ES-I3 (cell line): ENCODE data around the gene EXD3.
"Not testable (repeated sequence)": the region's sequence is repeated elsewhere in the genome, so short reads cannot be mapped to it uniquely, and the experiment has no call there.

ENCODE experiments used
- H3K36me3 ChIP-seq: 2 replicates; pipeline ENCODE4 v1.6.1; 2013; ENCODE audit warnings: mild to moderate bottlenecking, low read length, control low read depth, moderate library complexity; ENCODE audit not compliant: insufficient read depth
- H3K4me1 ChIP-seq: 2 replicates; pipeline ENCODE4 v1.6.1; 2013; ENCODE audit warnings: mild to moderate bottlenecking, control low read depth, low read length; ENCODE audit not compliant: insufficient read depth
- H3K9ac ChIP-seq: 2 replicates; pipeline ENCODE4 v1.6.1; 2013; ENCODE audit warnings: low read depth, mild to moderate bottlenecking, low read length, moderate library complexity
- H3K9me3 ChIP-seq: 2 replicates; pipeline ENCODE4 v1.6.1; 2013; ENCODE audit warnings: mild to moderate bottlenecking, low read length, moderate library complexity; ENCODE audit not compliant: control insufficient read depth, insufficient read depth

Gene EXD3

GRCh38 chr9:137394866-137395665, 27.9 kb downstream of the EXD3 start:
- H3K36me3 ChIP-seq, result no peaks in the 10 kb centered on the region; the same call in 1 of the 2 replicates
- H3K4me1 ChIP-seq, result no peaks in the 10 kb centered on the region
- no peaks in the 10 kb centered on the region for H3K9me3 ChIP-seq
- H3K9ac ChIP-seq, result no peak overlapping the region

- Histone ChIP-seq H3K9ac (no peak overlapping the region), H3K9me3 (no peaks in the 10 kb centered on the region), H3K4me1 (no peaks in the 10 kb centered on the region), H3K36me3 (no peaks in the 10 kb centered on the region; the same call in 1 of the 2 replicates)
Measured at GRCh38 chr9:137393176-137394150, 29.5 kb downstream of the EXD3 start.

GRCh38 chr9:137392232-137393007, 30.5 kb downstream of the EXD3 start:
- H3K9ac ChIP-seq, result no peak overlapping the region
- H3K36me3 ChIP-seq, result no peaks in the 10 kb centered on the region; the same call in 1 of the 2 replicates
- no peaks in the 10 kb centered on the region for H3K9me3 ChIP-seq
- H3K4me1 ChIP-seq, result no peaks in the 10 kb centered on the region

- no peaks in the 10 kb centered on the region for H3K36me3 ChIP-seq
- H3K9ac ChIP-seq, result no peak overlapping the region
- H3K4me1 ChIP-seq, result no peaks in the 10 kb centered on the region
- no peaks in the 10 kb centered on the region for H3K9me3 ChIP-seq
Measured at GRCh38 chr9:137391411-137391754, 31.6 kb downstream of the EXD3 start.

- Histone ChIP-seq H3K4me1 (no peaks in the 10 kb centered on the region), H3K9ac (no peak overlapping the region), H3K9me3 (no peaks in the 10 kb centered on the region), H3K36me3 (no peaks in the 10 kb centered on the region)
Measured at GRCh38 chr9:137390553-137391410, 32.2 kb downstream of the EXD3 start.

- H3K36me3 ChIP-seq, result no peaks in the 10 kb centered on the region
- H3K9ac ChIP-seq, result no peak overlapping the region
- no peaks in the 10 kb centered on the region for H3K4me1 ChIP-seq
- no peaks in the 10 kb centered on the region for H3K9me3 ChIP-seq
Measured at GRCh38 chr9:137389428-137389746, 33.6 kb downstream of the EXD3 start.

GRCh38 chr9:137388589-137389427, 34.2 kb downstream of the EXD3 start:
- no peak overlapping the region for H3K9ac ChIP-seq
- no peaks in the 10 kb centered on the region for H3K9me3 ChIP-seq
- no peaks in the 10 kb centered on the region for H3K4me1 ChIP-seq

GRCh38 chr9:137387891-137388560, 34.9 kb downstream of the EXD3 start:
- Histone ChIP-seq H3K9me3 (no peaks in the 10 kb centered on the region), H3K36me3 (no peaks in the 10 kb centered on the region), H3K9ac (no peak overlapping the region), H3K4me1 (no peaks in the 10 kb centered on the region)

More at GRCh38 chr9:137388589-137389427, 34.2 kb downstream of the EXD3 start:
- no peaks in the 10 kb centered on the region for H3K36me3 ChIP-seq

GRCh38 chr9:137387114-137387890, 35.7 kb downstream of the EXD3 start:
- H3K4me1 ChIP-seq, result no peaks in the 10 kb centered on the region
- H3K9me3 ChIP-seq, result no peaks in the 10 kb centered on the region
- no peaks in the 10 kb centered on the region for H3K36me3 ChIP-seq
- H3K9ac ChIP-seq, result no peak overlapping the region

GRCh38 chr9:137386507-137387113, 36.4 kb downstream of the EXD3 start:
- not testable (repeated sequence) for H3K9me3 ChIP-seq, H3K4me1 ChIP-seq, H3K9ac ChIP-seq, H3K36me3 ChIP-seq

GRCh38 chr9:137385061-137385655, 37.8 kb downstream of the EXD3 start:
- Histone ChIP-seq H3K9ac (no peak overlapping the region), H3K9me3 (no peaks in the 10 kb centered on the region), H3K4me1 (no peaks in the 10 kb centered on the region), H3K36me3 (no peaks in the 10 kb centered on the region)
